Chondrocyte (in vitro differentiated cells): ENCODE measurements around the gene DGKB. TPM values are rescaled to one million over a fixed set of nuclear protein-coding genes. Genes with fewer than 3 reads are reported as not detected.

Experiments
- DNase-seq: peaks from one replicate; pipeline ENCODE4 v3.0.0; 2021; ENCODE audit warnings: mixed read lengths, low spot score
- H3K27ac Mint-ChIP-seq: one replicate; pipeline ENCODE4 v1.8.0; 2021; ENCODE audit warnings: mild to moderate bottlenecking, moderate library complexity, mixed read lengths; ENCODE audit not compliant: unreplicated experiment
- H3K27me3 Mint-ChIP-seq: 2 replicates; pipeline ENCODE4 v1.8.0; 2021; ENCODE audit warnings: low read depth, mixed read lengths
- H3K36me3 Mint-ChIP-seq: 2 replicates; pipeline ENCODE4 v1.8.0; 2021; ENCODE audit warnings: low read depth, mixed read lengths
- H3K4me1 Mint-ChIP-seq: 2 replicates; pipeline ENCODE4 v1.8.0; 2021; ENCODE audit warnings: low read depth, mild to moderate bottlenecking, mixed read lengths
- H3K4me3 Mint-ChIP-seq: one replicate; pipeline ENCODE4 v1.8.0; 2021; ENCODE audit warnings: mild to moderate bottlenecking, moderate library complexity, mixed read lengths; ENCODE audit not compliant: unreplicated experiment
- H3K9me3 Mint-ChIP-seq: 2 replicates; pipeline ENCODE4 v1.8.0; 2021; ENCODE audit warnings: low read depth, mixed read lengths
- total RNA-seq: library from RNA; stranded (reverse); gene quantifications from 3 replicates; pipeline ENCODE4 v1.2.1, GENCODE V29; 2021
- TF ChIP-seq, protein P1 (sequence below): fragments of 200-600 bp; sonication (generic); IDR thresholded peaks from 2 replicates; pipeline ENCODE4 v1.5.0; 2021; ENCODE audit warnings: antibody characterized with exemption, mild to moderate bottlenecking, moderate library complexity

The DGKB gene
- total RNA-seq, 1 donor from 2014 or later: 0.60 TPM

DNA sequence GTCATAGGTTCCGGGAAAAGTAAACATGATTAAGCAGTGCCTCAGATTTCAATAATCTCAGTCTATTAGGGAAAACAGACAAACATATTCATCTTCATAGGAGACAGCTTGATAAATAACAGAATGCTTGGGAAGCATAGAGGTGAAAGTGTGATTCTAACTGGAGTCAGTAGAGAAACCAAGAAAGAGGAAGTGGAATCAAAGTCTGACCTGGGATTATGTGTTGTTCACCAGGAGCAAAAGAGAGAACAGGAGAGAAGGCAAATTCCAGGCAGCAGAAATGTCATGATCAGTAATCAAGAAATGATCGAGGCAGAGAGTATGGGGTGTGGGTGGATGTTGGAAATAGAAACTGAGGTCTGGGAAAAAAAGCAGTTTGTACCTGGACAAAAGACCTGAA, 43.7 kb downstream of the DGKB start:
- Mint-ChIP-seq H3K4me3 (no peak overlapping the region), H3K4me1 (no peaks in the 10 kb centered on the region), H3K36me3 (no peaks in the 10 kb centered on the region), H3K27ac (no peak overlapping the region), H3K9me3 (no peaks in the 10 kb centered on the region), H3K27me3 (no peaks in the 10 kb centered on the region)
- TF ChIP-seq, protein P1, sequence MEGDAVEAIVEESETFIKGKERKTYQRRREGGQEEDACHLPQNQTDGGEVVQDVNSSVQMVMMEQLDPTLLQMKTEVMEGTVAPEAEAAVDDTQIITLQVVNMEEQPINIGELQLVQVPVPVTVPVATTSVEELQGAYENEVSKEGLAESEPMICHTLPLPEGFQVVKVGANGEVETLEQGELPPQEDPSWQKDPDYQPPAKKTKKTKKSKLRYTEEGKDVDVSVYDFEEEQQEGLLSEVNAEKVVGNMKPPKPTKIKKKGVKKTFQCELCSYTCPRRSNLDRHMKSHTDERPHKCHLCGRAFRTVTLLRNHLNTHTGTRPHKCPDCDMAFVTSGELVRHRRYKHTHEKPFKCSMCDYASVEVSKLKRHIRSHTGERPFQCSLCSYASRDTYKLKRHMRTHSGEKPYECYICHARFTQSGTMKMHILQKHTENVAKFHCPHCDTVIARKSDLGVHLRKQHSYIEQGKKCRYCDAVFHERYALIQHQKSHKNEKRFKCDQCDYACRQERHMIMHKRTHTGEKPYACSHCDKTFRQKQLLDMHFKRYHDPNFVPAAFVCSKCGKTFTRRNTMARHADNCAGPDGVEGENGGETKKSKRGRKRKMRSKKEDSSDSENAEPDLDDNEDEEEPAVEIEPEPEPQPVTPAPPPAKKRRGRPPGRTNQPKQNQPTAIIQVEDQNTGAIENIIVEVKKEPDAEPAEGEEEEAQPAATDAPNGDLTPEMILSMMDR: no peak
- no peak for DNase-seq

DNA sequence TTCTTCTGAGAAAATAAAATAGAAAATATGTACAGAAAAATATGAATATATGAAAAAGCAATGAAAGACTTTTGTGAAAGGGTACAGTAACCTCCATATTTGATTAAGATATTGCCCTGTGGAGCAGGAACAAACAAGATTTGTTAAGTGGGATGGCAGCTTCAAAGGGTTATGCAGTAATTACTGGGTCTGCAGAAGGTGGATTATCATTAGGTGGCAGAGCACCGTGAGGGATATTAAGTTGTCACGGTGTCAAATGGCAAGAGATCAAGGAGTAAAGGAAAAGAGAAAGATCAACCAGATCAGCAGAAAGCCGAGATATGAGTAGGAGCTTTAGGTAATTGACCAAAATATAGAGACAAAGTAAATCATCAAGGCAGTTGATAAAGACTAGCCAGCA, 44.1 kb downstream of the DGKB start:
- no peaks in the 10 kb centered on the region for H3K36me3 Mint-ChIP-seq
- TF ChIP-seq, protein P1: no peak
- DNase-seq: no peak
- no peaks in the 10 kb centered on the region for H3K27me3 Mint-ChIP-seq
- no peaks in the 10 kb centered on the region for H3K4me1 Mint-ChIP-seq
- no peak overlapping the region for H3K4me3 Mint-ChIP-seq
- no peaks in the 10 kb centered on the region for H3K9me3 Mint-ChIP-seq
- no peak overlapping the region for H3K27ac Mint-ChIP-seq

DNA sequence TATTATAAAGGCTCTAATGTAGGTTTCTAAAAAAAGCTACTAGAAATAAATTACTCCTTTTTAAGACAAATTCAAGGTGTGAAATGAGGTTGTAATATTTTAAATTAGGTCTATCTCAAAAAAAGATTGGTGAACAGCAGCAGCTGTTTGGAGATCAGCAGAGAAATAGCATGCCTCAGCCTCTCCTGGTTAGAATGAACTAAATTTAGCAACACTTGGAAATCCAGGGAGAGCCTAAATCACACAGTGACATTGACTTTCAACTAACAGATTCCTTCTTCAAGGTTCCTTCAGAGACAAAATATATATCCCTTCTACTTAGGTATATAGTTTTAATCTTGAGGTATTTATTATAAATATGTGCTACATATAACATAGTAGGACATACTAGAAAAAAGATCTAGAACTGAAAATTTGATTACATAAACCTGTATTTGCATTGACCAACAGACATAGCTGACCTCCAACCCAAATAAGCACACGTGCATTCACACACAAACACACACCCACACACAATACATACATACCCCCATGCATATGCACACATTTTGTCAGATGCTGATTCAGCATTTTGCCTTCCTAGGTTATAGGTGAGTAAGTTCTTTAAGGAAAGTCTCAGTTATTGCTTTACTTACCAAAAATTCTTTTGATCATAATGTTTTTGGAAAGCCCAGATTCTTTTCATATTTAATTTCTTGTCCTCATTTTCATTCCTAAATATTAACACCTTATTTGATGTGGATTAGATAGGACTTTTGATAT, 47.3 kb downstream of the DGKB start:
- Mint-ChIP-seq H3K36me3 (no peaks in the 10 kb centered on the region), H3K9me3 (no peaks in the 10 kb centered on the region), H3K27me3 (no peaks in the 10 kb centered on the region), H3K27ac (no peak overlapping the region), H3K4me3 (no peak overlapping the region), H3K4me1 (peaks cover 14% of the 10 kb centered on the region)
- no peak for DNase-seq
- TF ChIP-seq, protein P1: no peak

DNA sequence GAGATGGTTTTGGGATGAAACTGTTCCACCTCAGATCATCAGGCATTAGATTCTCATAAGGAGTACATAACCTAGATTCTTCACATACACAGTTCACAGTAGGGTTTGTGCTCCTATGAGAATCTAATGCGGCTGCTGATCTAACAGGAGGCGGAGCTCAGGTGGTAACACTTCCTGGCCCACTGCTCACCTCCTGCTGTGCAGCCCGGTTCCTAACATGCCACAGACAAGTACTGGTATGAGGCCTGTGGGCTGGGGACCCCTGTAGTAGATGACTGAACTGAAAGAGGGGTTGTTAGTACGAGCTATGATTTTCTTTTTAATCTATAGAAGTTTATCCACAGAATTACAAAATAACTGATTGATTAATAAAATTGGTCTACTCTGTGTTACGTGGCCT, 48.1 kb downstream of the DGKB start:
- H3K4me3 Mint-ChIP-seq: no peak overlapping the region
- TF ChIP-seq, protein P1: no peak
- no peak overlapping the region for H3K27ac Mint-ChIP-seq
- no peaks in the 10 kb centered on the region for H3K9me3 Mint-ChIP-seq
- no peaks in the 10 kb centered on the region for H3K36me3 Mint-ChIP-seq
- DNase-seq: no peak
- H3K27me3 Mint-ChIP-seq: no peaks in the 10 kb centered on the region
- peaks cover 18% of the 10 kb centered on the region for H3K4me1 Mint-ChIP-seq

DNA sequence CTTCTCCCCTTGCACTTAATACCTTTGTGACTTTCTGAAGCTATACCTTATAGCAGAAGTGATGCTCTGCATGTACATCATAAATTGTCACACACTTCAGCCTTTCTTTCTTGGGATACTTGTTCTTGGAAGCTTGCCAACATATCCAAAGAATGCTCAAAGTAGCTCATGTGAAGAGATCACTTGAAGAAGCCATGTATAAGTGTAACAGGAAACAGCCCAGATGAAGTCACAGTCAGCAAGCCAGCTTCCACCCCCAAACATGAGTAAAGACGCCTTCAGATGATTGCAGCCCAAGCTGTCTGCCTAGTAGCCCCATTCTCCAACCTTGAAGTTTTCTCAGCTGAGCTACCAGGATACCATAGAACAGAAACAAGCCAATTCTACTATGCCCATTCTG, 50.9 kb downstream of the DGKB start:
- Mint-ChIP-seq H3K36me3 (no peaks in the 10 kb centered on the region), H3K9me3 (no peaks in the 10 kb centered on the region), H3K27me3 (no peaks in the 10 kb centered on the region), H3K4me1 (peaks cover 18% of the 10 kb centered on the region), H3K27ac (peak overlapping the region; percentile 29), H3K4me3 (no peak overlapping the region)
- no peak for DNase-seq
- TF ChIP-seq, protein P1: no peak
